Measurements from ENCODE around the gene PITX2. TPM values are rescaled to one million over a fixed set of nuclear protein-coding genes. Genes with fewer than 3 reads are reported as not detected.

The PITX2 gene
- total RNA-seq = not detected

GRCh38 chr4:110622841-110623717 lies at the start of gene PITX2:
Gene PITX2, minus strand, starts transcription at chr4:110623077. Its CDS starts 617 bp downstream, at chr4:110622460.
- H3K36me3 Mint-ChIP-seq = peaks cover 32 to 55% of the 10 kb centered on the region in 2 donors
- DNase-seq (ENCODE audit: low spot score in 2 of 2) (no peak), ATAC-seq (peak; percentile 62 to 90)
- peaks cover 8 to 20% of the 10 kb centered on the region in 2 donors for H3K9me3 Mint-ChIP-seq
- peak within 1 kb of the TSS in 1 of 2 donors; percentile 52 for H3K27ac Mint-ChIP-seq

GRCh38 chr4:110671679-110672078 lies 48.8 kb upstream of the PITX2 start:
- Mint-ChIP-seq H3K36me3 (no peaks in the 10 kb centered on the region), H3K27ac (no peak overlapping the region), H3K9me3 (no peaks in the 10 kb centered on the region)
- DNase-seq (ENCODE audit: low spot score in 2 of 2) = no peak
- ATAC-seq = no peak

GRCh38 chr4:110669663-110670062 lies 46.8 kb upstream of the PITX2 start:
- ATAC-seq = no peak

GRCh38 chr4:110668463-110669235 lies 45.8 kb upstream of the PITX2 start:
- ATAC-seq (no peak), DNase-seq (ENCODE audit: low spot score in 2 of 2) (no peak)
- no peak overlapping the region for H3K27ac Mint-ChIP-seq
- no peaks in the 10 kb centered on the region for H3K9me3 Mint-ChIP-seq
- no peaks in the 10 kb centered on the region for H3K36me3 Mint-ChIP-seq

More at GRCh38 chr4:110669663-110670062, 46.8 kb upstream of the PITX2 start:
- H3K36me3 Mint-ChIP-seq = no peaks in the 10 kb centered on the region
- no peak for DNase-seq (ENCODE audit: low spot score in 2 of 2)
- H3K9me3 Mint-ChIP-seq = no peaks in the 10 kb centered on the region
- H3K27ac Mint-ChIP-seq = no peak overlapping the region

DNA sequence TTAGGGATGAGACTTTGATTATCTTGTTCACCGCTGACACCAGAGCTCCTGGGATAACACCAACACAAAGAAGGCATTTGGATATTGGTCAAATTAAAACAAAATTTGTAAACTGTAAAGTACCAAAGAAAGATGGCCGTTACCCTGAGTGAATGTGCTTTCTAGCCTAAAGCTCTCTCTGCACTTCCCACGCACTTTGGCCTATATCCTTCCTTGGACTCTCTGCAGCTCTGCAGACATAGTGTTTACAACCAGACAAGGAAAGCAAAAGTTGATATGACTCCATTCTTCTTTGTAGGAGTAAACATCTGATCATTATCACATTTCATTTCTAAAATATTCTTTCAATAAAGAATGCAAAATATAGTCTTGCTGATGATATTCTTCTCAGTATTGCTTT lies 44.8 kb upstream of the PITX2 start:
- Mint-ChIP-seq H3K9me3 (no peaks in the 10 kb centered on the region), H3K27ac (no peak overlapping the region), H3K36me3 (no peaks in the 10 kb centered on the region)
- ATAC-seq (no peak), DNase-seq (ENCODE audit: low spot score in 2 of 2) (no peak)

DNA sequence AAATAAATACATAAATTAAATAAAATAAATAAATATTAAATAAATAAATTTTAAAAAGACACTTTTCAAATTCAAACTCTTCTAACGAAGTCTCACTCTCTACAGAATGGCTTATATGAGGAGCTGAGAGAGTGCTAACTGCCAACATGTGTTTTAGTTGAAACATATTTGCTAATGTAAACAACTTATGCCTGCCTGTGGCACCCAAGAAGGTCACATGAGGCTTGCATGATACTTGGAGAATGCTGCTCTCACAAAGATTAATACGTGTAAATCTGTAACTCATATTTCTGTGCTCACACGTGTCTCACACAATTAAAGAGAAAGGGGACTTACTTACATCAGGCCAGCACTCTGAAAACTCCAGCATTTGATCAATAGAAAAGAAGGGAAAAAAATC lies 43.2 kb upstream of the PITX2 start:
- ATAC-seq (no peak), DNase-seq (ENCODE audit: low spot score in 2 of 2) (no peak)
- Mint-ChIP-seq H3K36me3 (no peaks in the 10 kb centered on the region), H3K27ac (no peak overlapping the region), H3K9me3 (no peaks in the 10 kb centered on the region)

DNA sequence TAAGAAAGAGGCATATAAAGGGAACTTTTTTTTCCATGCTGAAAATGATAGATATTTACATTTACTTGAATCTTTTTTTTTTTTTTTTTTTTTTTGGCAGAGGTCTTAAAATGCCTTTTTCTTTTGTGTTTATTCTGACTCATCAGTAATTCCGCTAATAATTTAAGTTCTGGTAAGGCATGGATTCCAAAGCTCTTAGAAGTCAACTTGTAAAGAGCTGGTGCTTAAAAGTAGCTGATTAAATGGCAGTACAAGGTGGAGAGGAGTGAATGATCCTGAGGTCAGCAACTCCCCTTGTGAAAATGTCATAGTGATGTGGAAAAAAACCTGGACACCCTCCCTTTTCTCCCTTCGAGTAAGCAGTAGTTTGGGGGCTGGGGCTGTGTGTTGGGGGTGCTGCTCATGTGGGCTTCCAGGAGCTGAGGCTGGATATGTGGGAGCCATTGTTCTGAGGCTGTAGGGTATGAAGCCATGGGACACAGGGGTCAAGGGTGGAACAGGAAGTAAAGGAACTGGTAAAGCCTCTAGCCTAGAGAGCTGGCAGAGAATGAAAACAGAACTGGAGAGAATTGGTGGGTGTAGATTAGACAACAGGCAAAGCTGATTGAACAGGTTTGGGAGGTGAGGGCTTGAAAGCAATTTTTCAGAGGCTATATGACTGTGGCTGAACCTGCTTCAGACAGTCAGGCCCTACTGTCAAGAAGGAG lies 41.0 kb upstream of the PITX2 start:
- no peaks in the 10 kb centered on the region for H3K36me3 Mint-ChIP-seq
- H3K27ac Mint-ChIP-seq = no peak overlapping the region
- H3K9me3 Mint-ChIP-seq = no peaks in the 10 kb centered on the region
- DNase-seq (ENCODE audit: low spot score in 2 of 2) (no peak), ATAC-seq (no peak)

DNA sequence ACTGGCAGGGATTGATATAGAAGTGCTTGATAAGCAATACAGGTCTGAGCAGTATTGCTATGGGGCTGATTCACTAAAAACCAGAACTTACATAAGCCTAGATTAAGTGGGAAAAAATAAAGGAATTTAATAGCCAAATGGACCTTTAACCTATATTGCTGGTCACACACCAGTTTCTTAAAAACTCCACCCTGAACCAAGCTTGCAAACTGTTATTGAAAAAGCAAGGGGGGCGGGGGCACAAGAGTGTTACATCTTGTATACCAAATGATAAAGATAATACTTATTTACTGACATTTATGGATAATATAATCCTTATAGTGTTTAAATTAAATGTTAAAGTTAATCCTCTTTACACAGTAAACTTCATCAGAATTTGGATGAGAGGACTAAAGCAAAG lies 40.3 kb upstream of the PITX2 start:
- Mint-ChIP-seq H3K36me3 (no peaks in the 10 kb centered on the region), H3K27ac (no peak overlapping the region), H3K9me3 (no peaks in the 10 kb centered on the region)
- DNase-seq (ENCODE audit: low spot score in 2 of 2) = no peak
- no peak for ATAC-seq

DNA sequence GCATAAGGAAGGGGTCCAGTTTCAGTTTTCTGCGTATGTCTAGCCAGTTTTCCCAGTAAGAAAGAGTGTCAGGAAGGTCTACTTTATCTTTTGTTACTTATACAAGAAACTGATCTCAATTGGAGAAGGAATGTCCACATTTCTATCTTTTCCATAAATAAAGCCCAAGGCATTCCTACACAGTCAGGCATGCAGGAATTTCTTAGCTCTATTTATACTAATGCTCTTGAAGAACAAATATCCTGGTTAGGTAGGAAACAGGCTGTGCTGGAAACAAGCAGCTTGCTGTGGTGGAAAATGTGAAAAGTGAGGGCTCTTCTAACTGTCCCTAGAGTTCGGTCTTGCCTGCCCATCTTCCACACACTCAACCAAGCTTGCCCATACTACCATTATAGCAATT lies 37.9 kb upstream of the PITX2 start:
- DNase-seq (ENCODE audit: low spot score in 2 of 2) (no peak), ATAC-seq (no peak)
- Mint-ChIP-seq H3K27ac (no peak overlapping the region), H3K9me3 (no peaks in the 10 kb centered on the region), H3K36me3 (no peaks in the 10 kb centered on the region)

GRCh38 chr4:110654254-110654635 lies 31.4 kb upstream of the PITX2 start:
- Mint-ChIP-seq H3K36me3 (no peaks in the 10 kb centered on the region), H3K27ac (no peak overlapping the region), H3K9me3 (no peaks in the 10 kb centered on the region)
- ATAC-seq = no peak
- DNase-seq (ENCODE audit: low spot score in 2 of 2) = no peak

DNA sequence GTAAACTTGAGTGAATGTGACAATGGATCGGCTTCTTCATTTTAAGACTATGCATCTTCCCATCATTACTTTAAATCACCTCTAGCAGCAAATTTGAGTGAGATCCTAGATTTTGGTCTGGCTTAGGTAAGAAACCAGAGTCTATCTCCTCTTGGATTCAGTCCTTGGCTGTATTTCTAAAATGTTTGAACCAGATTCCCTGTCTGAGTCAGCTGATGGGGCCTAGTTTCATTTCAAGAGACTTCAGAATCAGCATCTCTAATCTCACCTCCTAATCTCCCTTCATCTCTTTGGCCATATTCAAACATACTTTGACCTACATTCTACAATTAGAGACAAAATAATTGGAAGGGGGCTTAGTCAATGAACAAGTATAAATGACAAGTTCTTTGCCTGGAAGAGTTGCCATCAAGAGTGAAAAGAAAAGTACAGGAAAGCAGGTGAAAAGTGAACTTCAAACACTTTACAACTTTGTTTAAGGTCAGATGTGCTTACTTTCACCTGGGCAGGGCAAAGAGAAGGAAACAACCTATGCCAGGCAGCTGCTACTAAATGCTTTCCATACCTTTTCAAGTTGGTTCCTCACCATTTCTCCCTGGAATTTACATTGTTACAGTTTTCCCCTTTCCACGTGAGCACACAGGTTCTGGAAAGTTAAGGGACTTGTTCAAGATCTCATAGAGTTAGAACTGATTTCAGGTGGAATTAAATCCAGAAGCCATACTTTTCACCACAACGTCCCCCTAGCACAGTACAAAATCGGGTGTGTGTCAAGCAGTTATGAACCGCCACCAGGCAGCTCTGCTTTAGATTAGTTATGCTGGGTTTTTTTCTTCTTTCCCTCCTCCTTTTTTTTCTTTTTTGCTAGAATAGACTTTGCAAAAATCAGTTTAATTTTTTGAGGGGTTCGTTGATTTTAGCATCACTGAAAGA lies 30.7 kb upstream of the PITX2 start:
- Mint-ChIP-seq H3K9me3 (no peaks in the 10 kb centered on the region), H3K27ac (no peak overlapping the region), H3K36me3 (no peaks in the 10 kb centered on the region)
- ATAC-seq (no peak), DNase-seq (ENCODE audit: low spot score in 2 of 2) (no peak)

DNA sequence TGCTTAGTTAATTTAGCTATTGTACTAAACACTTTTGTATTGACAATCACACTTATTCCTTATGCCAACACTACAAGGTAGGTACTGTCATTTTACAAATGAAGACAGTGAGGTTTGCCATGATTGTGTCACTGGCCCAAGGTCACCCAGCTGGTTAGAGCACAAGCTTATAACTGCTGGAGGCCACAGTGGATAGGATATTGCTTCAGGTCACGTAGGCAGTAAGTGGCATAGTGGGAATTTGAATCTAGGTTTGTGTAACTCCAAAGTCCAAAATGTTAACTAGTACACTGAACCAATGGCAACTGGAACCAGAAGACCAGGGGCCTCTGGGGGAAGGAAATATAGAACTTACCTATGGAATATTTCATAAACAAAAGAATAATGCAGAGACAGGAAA lies 21.1 kb upstream of the PITX2 start:
- DNase-seq (ENCODE audit: low spot score in 2 of 2) (no peak), ATAC-seq (no peak)
- Mint-ChIP-seq H3K36me3 (peaks cover 20 to 22% of the 10 kb centered on the region in 2 donors), H3K27ac (no peak overlapping the region), H3K9me3 (peaks cover 0 to 3% of the 10 kb centered on the region in 2 donors)

- H3K27ac Mint-ChIP-seq = no peak overlapping the region
- peaks cover 0 to 4% of the 10 kb centered on the region in 2 donors for H3K9me3 Mint-ChIP-seq
- H3K36me3 Mint-ChIP-seq = peaks cover 28 to 29% of the 10 kb centered on the region in 2 donors
- no peak for DNase-seq (ENCODE audit: low spot score in 2 of 2)
- no peak for ATAC-seq
Observed at GRCh38 chr4:110643096-110643495, 20.2 kb upstream of the PITX2 start.

DNA sequence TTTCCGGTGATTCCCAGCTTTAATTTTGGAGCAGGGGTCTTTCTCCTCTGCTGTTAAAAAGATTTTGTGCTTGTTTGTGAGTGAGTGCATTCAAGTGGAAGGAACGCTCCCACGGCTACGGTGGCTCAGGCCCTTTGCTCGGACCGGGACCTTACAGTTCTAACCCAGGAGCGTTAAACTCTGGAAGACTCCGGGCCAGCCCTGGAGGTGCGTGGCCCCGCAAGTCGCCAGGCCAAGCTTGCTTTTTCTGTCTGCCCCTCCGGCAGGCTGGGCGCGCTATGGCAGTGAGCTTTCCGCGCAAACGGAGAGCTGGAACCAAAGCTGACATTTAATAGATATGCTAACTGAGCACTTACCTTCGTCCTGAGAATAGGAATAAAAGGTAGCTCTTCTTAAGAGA lies 18.3 kb upstream of the PITX2 start:
- DNase-seq (ENCODE audit: low spot score in 2 of 2) = no peak
- Mint-ChIP-seq H3K9me3 (peaks cover 5 to 9% of the 10 kb centered on the region in 2 donors), H3K36me3 (peaks cover 39 to 40% of the 10 kb centered on the region in 2 donors), H3K27ac (no peak overlapping the region)
- ATAC-seq = no peak

GRCh38 chr4:110640576-110640975 lies 17.7 kb upstream of the PITX2 start:
- no peak for ATAC-seq

More at GRCh38 chr4:110640576-110640975, 17.7 kb upstream of the PITX2 start:
- no peak overlapping the region for H3K27ac Mint-ChIP-seq
- H3K36me3 Mint-ChIP-seq = peaks cover 39 to 40% of the 10 kb centered on the region in 2 donors
- no peak for DNase-seq (ENCODE audit: low spot score in 2 of 2)
- H3K9me3 Mint-ChIP-seq = peaks cover 5 to 9% of the 10 kb centered on the region in 2 donors

Data from activated naive CD4-positive, alpha-beta T cell treated with anti-CD3 and anti-CD28 coated beads, Interleukin-2, amount 50 U/mL, for 72 hours (primary cell).